Psoas muscle (tissue), 8 donors: ENCODE results near the gene ACBD3. TPM values are rescaled to one million over a fixed set of nuclear protein-coding genes. Genes with fewer than 3 reads are reported as not detected.

Experiments
- ATAC-seq, 4 donors: fragments of 200-7000 bp; cut with Tn5 transposase; one replicate each; pipeline ENCODE4 v1.9.1; 2020; ENCODE audit warnings: moderate library complexity in 3 of 4, mild to moderate bottlenecking in 2 of 4
- DNase-seq, 2 donors: peaks; one replicate each; pipeline ENCODE4 v3.0.0-alpha.2; 2020
- H3K27ac ChIP-seq: fragments of 200-600 bp; one replicate; pipeline ENCODE4 v1.8.0; 2022
- H3K27me3 ChIP-seq, 3 donors: fragments of 200-600 bp in 1 of 3; one replicate each; pipeline versions ENCODE4 v1.6.1 to v1.8.0; 2013 to 2022; ENCODE audit warnings: low read length in 2 of 3, mild to moderate bottlenecking in 2 of 3, moderate library complexity in 1 of 3; ENCODE audit not compliant: insufficient read depth in 3 of 3
- H3K36me3 ChIP-seq, 2 donors: fragments of 200-600 bp in 1 of 2; one replicate each; pipeline versions ENCODE4 v1.6.1 to v1.8.0; 2013 to 2022; ENCODE audit warnings: low read depth in 1 of 2, mild to moderate bottlenecking in 1 of 2, moderate library complexity in 1 of 2; ENCODE audit not compliant: insufficient read depth in 1 of 2
- H3K4me1 ChIP-seq: fragments of 200-600 bp; one replicate; pipeline ENCODE4 v1.8.0; 2022
- H3K4me3 ChIP-seq: fragments of 200-600 bp; one replicate; pipeline ENCODE4 v1.8.0; 2022; ENCODE audit warnings: mild to moderate bottlenecking
- H3K9me3 ChIP-seq: fragments of 200-600 bp; one replicate; pipeline ENCODE4 v1.8.0; 2022
- WGBS, 3 donors: extraction: QIAGEN DNeasy Blood & Tissue Kit; methylation state at CpG; one replicate each; pipeline versions ENCODE4 v1.1.6 to v1.1.7; 2013; 5-methylcytosine and 5-hydroxymethylcytosine counted together
- intact Hi-C, 2 donors: fragments of 100-400 bp; cut with DNase I; formaldehyde crosslinking; loops; one replicate each; pipeline versions ENCODE4 v1.11.0 to v1.14.2; 2022
- polyA plus RNA-seq, 3 donors: library from polyadenylated mRNA; stranded (reverse); fragments of 200-250 nt; gene quantifications; one replicate each; pipeline ENCODE4 v1.2.3, GENCODE V29; 2013
- total RNA-seq, 4 donors: library from RNA; stranded (reverse); fragmentation: NEBNext Ultra II Directional in 2 of 4; extraction: Animal tissue kit (Norgen Biotek cat#: 25700) in 2 of 4; gene quantifications; one replicate each; pipeline versions ENCODE4 v1.2.1 to v1.2.4, GENCODE V29; 2021 to 2023
- TF ChIP-seq, protein P1 (sequence below): fragments of 200-600 bp; IDR thresholded peaks from one replicate; pipeline ENCODE4 v1.8.0; 2022; ENCODE audit warnings: antibody characterized with exemption
- donor health status: healthy with polysubstance abuse.
- donor health status: DM: no; HTN: no; CAD: no; lungs with moderate emphysema.
- donor health status: Bipolar disorder and iron deficiency.
- donor health status: healthy.
- donor health status: DM: yes; HTN: yes; CAD: no.
- donor health status: DM: no; HTN: no; CAD: no.
- donor health status: DM: no; HTN: no; CAD: no.
- donor health status: DM: yes; HTN: yes; CAD: no.

Gene ACBD3
- total and polyA plus RNA-seq, 7 donors = 13.4 to 35.0 (median 29.3) TPM

DNA sequence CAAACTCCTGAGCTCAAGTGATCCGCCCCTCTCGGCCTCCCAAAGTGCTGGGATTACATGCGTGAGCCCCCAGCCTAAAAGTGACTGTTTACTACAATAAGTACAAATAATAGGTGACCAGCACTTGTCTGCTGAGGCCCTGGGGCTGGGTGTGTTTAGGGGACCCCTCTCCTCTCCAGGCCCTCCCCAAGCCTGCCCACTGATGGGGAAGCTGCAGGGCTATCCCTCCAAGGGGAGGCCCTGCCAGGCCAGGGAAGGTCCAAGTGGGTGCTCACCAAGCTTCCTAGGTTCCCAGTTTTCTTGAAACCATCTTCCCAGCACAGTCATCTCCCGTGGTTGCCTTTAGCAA, 63.4 kb downstream of the ACBD3 start:
- Histone ChIP-seq H3K4me3 (no peak overlapping the region), H3K36me3 (no peaks in the 10 kb centered on the region), H3K4me1 (no peaks in the 10 kb centered on the region), H3K27ac (no peak overlapping the region), H3K9me3 (no peaks in the 10 kb centered on the region), H3K27me3 (peaks cover 0 to 7% (median 0%) of the 10 kb centered on the region in 3 donors)
- ATAC-seq (no peak), DNase-seq (no peak)
- TF ChIP-seq, protein P1, sequence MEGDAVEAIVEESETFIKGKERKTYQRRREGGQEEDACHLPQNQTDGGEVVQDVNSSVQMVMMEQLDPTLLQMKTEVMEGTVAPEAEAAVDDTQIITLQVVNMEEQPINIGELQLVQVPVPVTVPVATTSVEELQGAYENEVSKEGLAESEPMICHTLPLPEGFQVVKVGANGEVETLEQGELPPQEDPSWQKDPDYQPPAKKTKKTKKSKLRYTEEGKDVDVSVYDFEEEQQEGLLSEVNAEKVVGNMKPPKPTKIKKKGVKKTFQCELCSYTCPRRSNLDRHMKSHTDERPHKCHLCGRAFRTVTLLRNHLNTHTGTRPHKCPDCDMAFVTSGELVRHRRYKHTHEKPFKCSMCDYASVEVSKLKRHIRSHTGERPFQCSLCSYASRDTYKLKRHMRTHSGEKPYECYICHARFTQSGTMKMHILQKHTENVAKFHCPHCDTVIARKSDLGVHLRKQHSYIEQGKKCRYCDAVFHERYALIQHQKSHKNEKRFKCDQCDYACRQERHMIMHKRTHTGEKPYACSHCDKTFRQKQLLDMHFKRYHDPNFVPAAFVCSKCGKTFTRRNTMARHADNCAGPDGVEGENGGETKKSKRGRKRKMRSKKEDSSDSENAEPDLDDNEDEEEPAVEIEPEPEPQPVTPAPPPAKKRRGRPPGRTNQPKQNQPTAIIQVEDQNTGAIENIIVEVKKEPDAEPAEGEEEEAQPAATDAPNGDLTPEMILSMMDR = no peak
- WGBS, 3 donors = 92 to 97% (median 93%) methylated on average over 4 of the region's 4 CpGs
- intact Hi-C loops = no loop called here

DNA sequence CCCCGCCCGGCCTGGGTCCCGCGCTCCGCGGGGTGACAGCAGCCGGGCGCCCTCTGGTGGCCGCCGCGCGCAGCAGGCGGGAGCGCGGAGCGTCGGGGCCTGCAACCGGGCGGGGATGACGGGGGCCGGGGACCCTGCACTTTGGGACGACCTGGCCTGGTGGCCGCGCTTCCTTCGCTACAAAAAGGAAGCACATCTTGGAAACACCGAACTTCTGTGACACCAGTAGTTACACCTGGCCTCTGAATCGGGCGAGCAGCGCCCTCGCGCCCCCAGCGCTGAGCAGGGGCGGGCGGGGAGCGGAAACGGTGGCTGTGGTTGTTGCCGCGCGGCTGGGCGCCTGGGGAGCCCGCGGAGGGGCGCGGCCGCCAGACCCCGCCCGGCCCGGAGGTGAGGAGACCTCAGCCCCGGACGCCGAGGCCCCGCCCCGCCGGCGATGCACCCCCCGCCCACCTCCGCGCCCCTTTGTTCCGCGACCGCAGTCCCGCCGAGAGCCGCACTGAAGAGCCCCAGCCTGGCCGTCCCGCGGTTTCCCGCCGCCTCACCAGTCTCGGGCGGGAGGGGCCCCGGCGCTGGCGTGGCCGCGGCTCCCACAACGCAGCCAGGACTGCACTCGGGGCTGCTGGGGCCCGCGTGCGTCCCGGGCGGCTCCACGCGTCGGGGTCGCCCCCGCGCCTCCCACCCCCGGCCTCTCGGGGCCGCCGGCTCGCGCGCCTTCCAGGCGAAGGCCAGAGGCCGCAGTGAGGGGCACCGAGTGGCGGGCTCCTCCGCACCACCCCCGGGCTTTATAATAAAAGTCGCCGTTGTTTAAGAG, 64.7 kb downstream of the ACBD3 start:
- Histone ChIP-seq H3K4me1 (no peaks in the 10 kb centered on the region), H3K27ac (peak overlapping the region; percentile 50), H3K27me3 (peaks cover 0 to 4% (median 0%) of the 10 kb centered on the region in 3 donors), H3K36me3 (no peaks in the 10 kb centered on the region), H3K9me3 (no peaks in the 10 kb centered on the region), H3K4me3 (peak overlapping the region; percentile 83)
- TF ChIP-seq, protein P1 = peak; percentile 94
- WGBS, 3 donors = 0 to 1% (median 0%) methylated on average over 38 to 104 of the region's 104 CpGs
- peak; percentile 69 to 80 for DNase-seq
- intact Hi-C loops = loop anchor here (1.0 kb wide), 1 partner anchor 56 kb away; no protein-coding TSS in a partner anchor
- ATAC-seq = peak; percentile 85 to 94 (median 90)

DNA sequence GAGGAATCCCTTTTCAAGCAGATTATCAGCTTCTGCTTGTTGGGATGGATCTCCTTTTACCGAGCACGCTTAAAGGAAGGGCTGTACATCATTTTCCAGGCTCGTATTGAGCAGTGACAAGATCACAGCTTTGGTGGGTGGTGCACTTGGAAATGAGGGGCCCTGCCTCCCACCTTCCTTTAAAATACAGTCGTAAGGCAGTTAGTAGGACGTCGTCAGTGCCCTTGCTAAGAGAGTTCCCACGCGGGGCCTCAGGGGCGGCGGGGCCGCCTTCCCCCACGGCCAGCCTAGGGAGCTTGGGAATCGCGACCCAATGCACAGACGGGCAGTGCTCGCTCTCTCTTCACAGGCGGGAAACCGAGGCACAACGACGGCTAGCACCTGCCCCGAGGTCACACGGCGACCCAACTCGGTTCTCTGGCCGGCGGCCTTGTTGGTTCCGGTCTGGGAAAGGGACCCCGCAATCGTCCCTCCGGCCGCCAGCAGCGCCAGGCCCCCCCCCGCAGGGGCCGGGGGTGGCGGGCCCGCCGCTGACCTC, 65.4 kb downstream of the ACBD3 start:
- intact Hi-C loops = loop anchor here (1.0 kb wide), 1 partner anchor 56 kb away; no protein-coding TSS in a partner anchor
- DNase-seq = no peak
- WGBS, 3 donors = 14 to 19% (median 16%) methylated on average over 34 to 37 of the region's 37 CpGs

DNA sequence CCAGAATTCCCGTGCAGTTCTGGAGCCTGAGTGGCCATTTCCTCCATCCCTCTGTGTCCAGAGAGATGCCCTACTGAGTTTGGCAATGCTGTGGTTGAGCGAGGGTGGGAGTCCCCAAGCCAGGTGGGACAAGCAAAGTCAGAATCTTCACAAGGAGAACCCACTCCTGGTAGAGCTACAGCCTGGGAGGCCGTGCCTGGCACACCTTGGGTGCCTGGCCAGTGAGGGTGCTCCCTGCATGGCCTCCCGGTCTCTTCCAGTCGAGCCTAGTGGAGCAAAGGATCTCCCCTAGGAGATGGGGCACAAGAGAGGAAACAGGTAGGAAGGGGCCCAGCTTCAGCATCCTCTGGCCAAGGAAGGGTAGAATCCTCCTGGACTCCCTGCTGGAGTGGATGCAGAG, 66.1 kb downstream of the ACBD3 start:
- TF ChIP-seq, protein P1 = no peak
- DNase-seq (no peak), ATAC-seq (no peak)
- intact Hi-C loops = no loop called here
- Histone ChIP-seq H3K27me3 (no peaks in the 10 kb centered on the region), H3K27ac (no peak overlapping the region), H3K4me1 (no peaks in the 10 kb centered on the region), H3K9me3 (no peaks in the 10 kb centered on the region), H3K4me3 (no peak overlapping the region), H3K36me3 (no peaks in the 10 kb centered on the region)
- WGBS, 3 donors = 90 to 91% (median 90%) methylated on average over 5 of the region's 5 CpGs

More for the DNA sequence above, 65.4 kb downstream of the ACBD3 start:
- no peaks in the 10 kb centered on the region for H3K4me1 ChIP-seq
- ATAC-seq = no peak
- H3K4me3 ChIP-seq = peak overlapping the region; percentile 83
- no peaks in the 10 kb centered on the region for H3K36me3 ChIP-seq
- peak overlapping the region; percentile 50 for H3K27ac ChIP-seq
- TF ChIP-seq, protein P1 = no peak
- H3K27me3 ChIP-seq = no peaks in the 10 kb centered on the region
- H3K9me3 ChIP-seq = no peaks in the 10 kb centered on the region
